ENCODE data around the gene PIK3R5.

DNA sequence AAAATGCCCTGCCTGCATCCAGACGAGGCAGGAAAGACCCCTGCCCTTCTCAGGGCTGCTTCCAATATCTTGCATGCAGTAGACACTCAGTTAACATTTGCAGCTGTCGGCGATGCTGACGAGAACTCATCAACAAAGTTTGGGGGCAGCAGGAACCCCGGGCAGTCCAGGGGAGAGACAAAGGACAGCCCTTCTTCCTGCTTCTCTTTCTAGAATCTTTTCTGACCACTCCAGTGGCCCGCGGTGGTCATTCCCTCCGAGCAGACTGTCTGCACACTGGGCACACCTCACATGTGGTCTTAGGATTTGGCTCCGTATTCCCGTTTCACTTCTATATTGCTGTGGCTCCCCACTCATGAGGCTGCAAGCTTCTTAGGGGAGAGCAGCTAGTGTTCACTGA, 135.4 kb downstream of the PIK3R5 start:
- TF ChIP-seq, protein P1, sequence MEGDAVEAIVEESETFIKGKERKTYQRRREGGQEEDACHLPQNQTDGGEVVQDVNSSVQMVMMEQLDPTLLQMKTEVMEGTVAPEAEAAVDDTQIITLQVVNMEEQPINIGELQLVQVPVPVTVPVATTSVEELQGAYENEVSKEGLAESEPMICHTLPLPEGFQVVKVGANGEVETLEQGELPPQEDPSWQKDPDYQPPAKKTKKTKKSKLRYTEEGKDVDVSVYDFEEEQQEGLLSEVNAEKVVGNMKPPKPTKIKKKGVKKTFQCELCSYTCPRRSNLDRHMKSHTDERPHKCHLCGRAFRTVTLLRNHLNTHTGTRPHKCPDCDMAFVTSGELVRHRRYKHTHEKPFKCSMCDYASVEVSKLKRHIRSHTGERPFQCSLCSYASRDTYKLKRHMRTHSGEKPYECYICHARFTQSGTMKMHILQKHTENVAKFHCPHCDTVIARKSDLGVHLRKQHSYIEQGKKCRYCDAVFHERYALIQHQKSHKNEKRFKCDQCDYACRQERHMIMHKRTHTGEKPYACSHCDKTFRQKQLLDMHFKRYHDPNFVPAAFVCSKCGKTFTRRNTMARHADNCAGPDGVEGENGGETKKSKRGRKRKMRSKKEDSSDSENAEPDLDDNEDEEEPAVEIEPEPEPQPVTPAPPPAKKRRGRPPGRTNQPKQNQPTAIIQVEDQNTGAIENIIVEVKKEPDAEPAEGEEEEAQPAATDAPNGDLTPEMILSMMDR (IDR thresholded peaks at IDR 0.05), result no peak
- no peak for TF ChIP-seq POLR2A (IDR thresholded peaks at IDR 0.05)

Measured in adrenal gland (tissue), 5 donors.